NCI-H2171 (cell line): ENCODE measurements around the gene CCZ1.
"Not testable (repeated sequence)": the region's sequence is repeated elsewhere in the genome, so short reads cannot be mapped to it uniquely, and the experiment has no call there.

Experiments
- DNase-seq: peaks from one replicate; lab custom pipeline; 2025; lab: John Stamatoyannopoulos, UW

Gene CCZ1

GRCh38 chr7:5898480-5899224 lies at the start of gene CCZ1:
CCZ1 (plus strand) TSS chr7:5898733; CDS start chr7:5898800, 67 bp downstream.
- peak; percentile 51 for DNase-seq

GRCh38 chr7:5850944-5851343 lies 47.6 kb upstream of the CCZ1 start:
- no peak for DNase-seq

- no peak for DNase-seq
Observed at GRCh38 chr7:5854738-5855137, 43.8 kb upstream of the CCZ1 start.

- DNase-seq: not testable (repeated sequence)
Observed at GRCh38 chr7:5857041-5857575, 41.4 kb upstream of the CCZ1 start.

- not testable (repeated sequence) for DNase-seq
Observed at GRCh38 chr7:5858494-5858893, 40.0 kb upstream of the CCZ1 start.

- not testable (repeated sequence) for DNase-seq
Observed at GRCh38 chr7:5861281-5861680, 37.3 kb upstream of the CCZ1 start.

GRCh38 chr7:5862753-5863366 lies 35.7 kb upstream of the CCZ1 start:
- not testable (repeated sequence) for DNase-seq

- not testable (repeated sequence) for DNase-seq
Observed at GRCh38 chr7:5865279-5865931, 33.1 kb upstream of the CCZ1 start.

GRCh38 chr7:5867060-5867459 lies 31.5 kb upstream of the CCZ1 start:
- no peak for DNase-seq

GRCh38 chr7:5868928-5869341 lies 29.6 kb upstream of the CCZ1 start:
- DNase-seq: not testable (repeated sequence)

GRCh38 chr7:5869691-5870090 lies 28.8 kb upstream of the CCZ1 start:
- no peak for DNase-seq

GRCh38 chr7:5870311-5870710 lies 28.2 kb upstream of the CCZ1 start:
- no peak for DNase-seq

GRCh38 chr7:5872326-5872725 lies 26.2 kb upstream of the CCZ1 start:
- DNase-seq: no peak

GRCh38 chr7:5879591-5879990 lies 18.9 kb upstream of the CCZ1 start:
- DNase-seq: not testable (repeated sequence)

- DNase-seq: not testable (repeated sequence)
Observed at GRCh38 chr7:5880106-5880505, 18.4 kb upstream of the CCZ1 start.

- peak; percentile 11 for DNase-seq
Observed at GRCh38 chr7:5884431-5884830, 14.1 kb upstream of the CCZ1 start.

GRCh38 chr7:5888021-5888420 lies 10.5 kb upstream of the CCZ1 start:
- peak; percentile 14 for DNase-seq

- DNase-seq: not testable (repeated sequence)
Observed at GRCh38 chr7:5890244-5890643, 8.3 kb upstream of the CCZ1 start.

- DNase-seq: no peak
Observed at GRCh38 chr7:5892498-5892897, 6.0 kb upstream of the CCZ1 start.

GRCh38 chr7:5897369-5897919 lies 1.1 kb upstream of the CCZ1 start:
- DNase-seq: peak; percentile 39

- DNase-seq: not testable (repeated sequence)
Observed at GRCh38 chr7:5903002-5903401, 4.5 kb downstream of the CCZ1 start.

- DNase-seq: not testable (repeated sequence)
Observed at GRCh38 chr7:5904726-5905125, 6.2 kb downstream of the CCZ1 start.
